Right forelimb (tissue), 1 donor: ENCODE results near the gene REM2.
"Not testable (repeated sequence)": the region's sequence is repeated elsewhere in the genome, so short reads cannot be mapped to it uniquely, and the experiment has no call there.

Source experiments
- DNase-seq: peaks from one replicate; pipeline ENCODE4 v3.0.0-alpha.2; 2018

REM2 gene

DNA sequence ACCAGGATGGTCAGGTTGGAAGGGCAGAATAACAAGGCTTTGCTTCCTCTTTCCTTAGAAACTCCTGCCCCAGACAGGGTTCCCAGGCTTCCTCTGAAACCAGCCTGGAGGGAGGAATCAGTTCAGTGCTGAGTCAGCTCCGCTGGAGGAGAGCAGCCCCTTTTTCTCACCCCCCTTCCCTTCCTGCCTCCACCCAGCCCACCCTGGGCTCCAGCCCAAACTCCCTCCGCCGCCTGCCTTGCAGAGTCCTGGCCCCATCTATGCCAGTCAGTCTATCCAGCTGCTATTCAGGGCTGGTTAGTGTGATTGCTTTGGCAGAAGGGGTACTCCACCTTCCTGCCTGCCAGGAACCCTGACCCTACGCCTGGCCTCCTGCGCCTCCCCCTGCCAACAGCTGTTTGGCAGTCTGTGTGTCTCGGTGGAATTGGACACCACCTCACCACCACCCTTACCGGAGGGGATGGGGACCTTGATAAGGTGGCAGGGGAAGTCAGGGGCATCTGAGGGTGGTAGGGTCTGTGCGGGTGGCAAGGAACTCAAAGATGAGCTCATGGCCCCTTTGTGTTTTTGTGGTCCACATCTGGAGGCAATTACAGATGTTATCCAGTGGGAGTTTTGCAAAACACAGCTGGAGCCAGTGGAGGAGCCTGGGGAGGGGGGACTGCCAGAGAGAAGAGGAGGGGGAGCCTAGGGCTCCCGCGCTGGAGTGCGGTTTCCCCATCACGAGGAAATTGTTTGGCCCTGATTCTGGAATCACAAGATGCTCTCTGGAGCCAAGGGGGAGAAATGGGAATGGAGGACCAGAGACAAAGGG is 34.5 kb upstream of the REM2 start:
- DNase-seq = peak; percentile 94

DNA sequence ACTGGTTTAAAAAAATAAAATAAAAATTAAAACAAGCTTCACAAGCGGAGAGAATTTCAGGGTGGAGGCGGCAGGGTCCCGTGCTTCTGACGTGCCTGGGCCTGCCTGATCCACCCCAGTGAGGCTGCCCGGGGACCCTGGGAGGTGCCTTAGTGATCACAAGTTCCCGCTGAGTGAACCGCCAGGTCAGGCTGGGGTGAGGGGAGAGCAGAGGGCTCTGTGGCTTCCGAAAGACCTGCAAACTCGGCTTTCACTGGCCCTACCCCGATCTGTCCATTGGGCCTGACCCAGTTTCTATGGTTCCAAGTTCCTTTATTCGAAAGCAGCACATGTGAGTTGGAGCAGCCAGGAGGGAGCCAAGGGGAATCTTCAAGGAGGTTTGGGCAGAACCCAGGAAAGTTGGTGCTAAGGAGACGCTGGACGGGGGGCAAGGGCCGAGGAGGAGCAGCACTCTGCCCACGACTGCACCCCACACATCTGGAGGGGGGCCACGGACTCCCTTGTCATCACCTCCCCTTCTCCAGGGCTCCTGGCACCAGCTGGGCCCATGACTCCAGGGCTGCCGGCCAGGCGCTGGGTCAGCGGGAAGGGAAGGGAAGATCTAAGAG is 33.7 kb upstream of the REM2 start:
- DNase-seq = peak; percentile 86

- DNase-seq = peak; percentile 93
Observed at GRCh38 chr14:22850944-22851764, 31.9 kb upstream of the REM2 start.

DNA sequence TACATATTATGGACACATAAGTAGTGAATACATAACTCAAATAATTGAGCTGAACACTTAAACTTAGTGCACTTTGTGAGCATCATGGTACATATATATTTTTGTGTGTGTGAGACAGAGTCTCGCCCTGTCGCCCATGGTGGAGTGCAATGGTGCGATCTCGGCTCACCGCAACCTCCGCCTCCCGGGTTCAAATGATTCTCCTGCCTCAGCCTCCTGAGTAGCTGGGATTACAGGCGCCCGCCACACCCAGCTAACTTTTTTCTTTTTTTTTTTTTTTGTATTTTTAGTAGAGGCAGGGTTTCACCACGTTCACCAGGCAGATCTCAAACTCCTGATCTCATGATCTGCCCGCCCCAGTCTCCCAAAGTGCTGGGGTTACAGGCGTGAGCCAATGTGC is 30.8 kb upstream of the REM2 start:
- not testable (repeated sequence) for DNase-seq

DNA sequence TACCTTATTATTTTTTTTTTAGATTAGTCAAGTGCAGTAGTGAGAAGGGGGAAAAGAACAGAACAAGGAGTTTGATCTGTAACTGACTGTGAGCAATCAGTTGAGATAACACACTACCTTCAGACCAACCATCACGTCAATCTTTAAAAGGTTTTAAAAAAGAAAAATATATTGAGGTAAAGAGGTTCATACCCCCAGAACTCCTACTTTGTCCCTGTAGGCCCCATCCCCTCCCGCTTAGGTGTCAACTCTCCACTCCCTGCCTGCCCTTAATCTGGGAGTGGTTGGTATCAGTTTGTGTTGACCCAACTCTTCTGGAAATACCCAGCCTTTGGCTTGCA is 30.5 kb upstream of the REM2 start:
- no peak for DNase-seq

- DNase-seq = peak; percentile 98
Observed at GRCh38 chr14:22852940-22853767, 29.9 kb upstream of the REM2 start.

DNA sequence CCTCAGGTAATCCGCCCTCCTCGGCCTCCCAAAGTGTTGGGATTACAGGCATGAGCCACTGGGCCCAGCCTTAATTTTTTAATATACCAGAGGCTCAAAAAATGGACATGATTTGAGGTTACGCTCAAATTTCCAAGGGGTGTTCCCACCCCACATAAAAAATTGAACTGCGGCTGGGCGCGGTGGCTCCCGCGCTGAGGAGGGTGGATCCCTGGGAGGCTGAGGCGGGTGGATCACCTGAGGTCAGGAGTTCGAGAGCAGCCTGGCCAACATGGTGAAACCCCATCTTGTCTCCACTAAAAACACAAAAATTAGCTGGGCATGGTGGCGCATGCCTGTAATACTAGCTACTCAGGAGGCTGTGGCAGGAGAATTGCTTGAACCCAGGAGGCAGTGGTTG is 28.7 kb upstream of the REM2 start:
- DNase-seq = not testable (repeated sequence)

DNA sequence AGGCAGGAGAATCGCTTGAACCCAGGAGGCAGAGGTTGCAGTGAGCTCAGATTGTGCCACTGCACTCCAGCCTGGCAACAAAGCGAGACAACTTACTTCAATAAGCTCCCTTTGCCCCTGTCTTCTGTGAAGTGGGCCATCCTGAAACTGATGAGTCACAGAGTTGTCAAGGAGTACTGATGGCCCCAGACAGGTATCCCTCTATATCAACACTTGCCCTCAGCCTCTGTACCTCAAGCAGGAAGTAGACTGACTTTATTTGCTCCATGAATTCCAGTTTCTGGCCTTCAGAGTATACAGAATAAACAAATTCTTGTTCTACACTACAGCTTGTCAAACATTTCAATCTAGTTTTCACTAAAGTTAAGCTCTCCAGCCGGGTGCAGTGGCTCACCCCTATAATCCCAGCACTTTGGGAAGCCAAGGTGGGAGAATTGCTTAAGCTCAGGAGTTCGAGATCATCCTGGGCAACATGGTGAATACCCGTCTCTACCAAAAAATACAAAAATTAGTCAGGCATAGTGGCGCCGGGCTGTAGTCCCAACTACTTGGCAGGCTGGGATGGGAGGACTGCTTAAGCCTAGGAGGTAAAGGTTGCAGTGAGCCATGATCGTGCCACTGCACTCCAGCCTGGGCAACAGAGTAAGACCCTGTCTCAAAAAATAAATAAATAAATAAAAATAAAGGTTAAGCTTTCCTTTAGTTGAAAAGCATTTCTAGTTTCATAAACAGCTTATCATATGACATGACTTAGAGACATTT is 27.9 kb upstream of the REM2 start:
- DNase-seq = no peak

DNA sequence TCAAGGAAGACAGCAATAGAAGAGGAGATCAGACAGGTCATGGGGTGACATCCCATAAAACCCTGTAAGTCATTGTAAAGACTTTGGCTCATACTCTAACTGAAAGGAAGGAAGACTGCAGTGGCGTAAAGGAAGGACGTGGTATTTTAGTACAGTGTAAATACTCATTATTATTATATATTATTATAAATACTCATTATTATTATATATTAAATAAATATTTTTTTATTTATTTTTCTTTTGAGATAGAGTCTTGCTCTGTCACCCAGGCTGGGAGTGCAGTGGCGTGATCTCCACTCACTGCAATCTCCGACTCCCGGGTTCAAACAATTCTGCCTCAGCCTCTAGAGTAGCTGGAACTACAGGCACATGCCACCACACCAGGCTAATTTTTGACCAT is 26.6 kb upstream of the REM2 start:
- DNase-seq = no peak

- not testable (repeated sequence) for DNase-seq
Observed at GRCh38 chr14:22860377-22860776, 22.6 kb upstream of the REM2 start.

DNA sequence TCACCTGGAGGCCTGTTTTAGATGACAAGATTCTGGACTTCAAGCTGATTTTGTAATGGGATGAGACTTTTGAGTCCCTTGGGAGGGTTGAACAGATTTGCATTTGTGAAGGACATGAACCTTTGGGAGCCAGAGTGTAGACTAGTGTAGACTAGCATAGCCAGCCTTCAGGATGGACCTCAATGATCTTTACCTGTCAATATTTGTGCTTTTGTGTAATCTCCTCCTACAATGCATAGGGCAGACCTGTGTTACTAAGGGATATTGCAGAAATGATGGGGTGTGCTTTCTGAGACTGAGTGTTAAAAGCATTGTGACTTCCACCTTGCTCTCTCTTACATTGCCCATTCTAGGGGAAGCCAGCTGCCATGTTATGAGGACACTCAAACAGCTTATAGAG is 21.4 kb upstream of the REM2 start:
- no peak for DNase-seq

DNA sequence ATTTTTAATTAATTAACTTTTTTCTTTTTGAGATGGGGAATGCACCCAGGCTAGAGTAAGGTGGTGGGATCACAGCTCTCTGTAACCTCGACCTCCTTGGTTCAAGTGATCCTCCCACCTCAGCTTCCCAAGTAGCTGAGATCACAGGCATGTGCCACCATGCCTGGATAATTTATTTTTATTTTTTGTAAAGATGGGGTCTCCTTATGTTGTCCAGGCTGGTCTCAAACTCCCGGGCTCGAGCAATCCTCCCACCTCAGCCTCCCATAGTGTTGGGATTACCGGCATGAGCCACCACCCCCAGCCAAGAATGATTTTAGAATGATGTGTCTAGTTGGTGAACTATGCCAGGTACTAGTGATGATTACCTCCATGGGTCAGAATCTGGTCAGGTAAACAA is 18.0 kb upstream of the REM2 start:
- DNase-seq = no peak

DNA sequence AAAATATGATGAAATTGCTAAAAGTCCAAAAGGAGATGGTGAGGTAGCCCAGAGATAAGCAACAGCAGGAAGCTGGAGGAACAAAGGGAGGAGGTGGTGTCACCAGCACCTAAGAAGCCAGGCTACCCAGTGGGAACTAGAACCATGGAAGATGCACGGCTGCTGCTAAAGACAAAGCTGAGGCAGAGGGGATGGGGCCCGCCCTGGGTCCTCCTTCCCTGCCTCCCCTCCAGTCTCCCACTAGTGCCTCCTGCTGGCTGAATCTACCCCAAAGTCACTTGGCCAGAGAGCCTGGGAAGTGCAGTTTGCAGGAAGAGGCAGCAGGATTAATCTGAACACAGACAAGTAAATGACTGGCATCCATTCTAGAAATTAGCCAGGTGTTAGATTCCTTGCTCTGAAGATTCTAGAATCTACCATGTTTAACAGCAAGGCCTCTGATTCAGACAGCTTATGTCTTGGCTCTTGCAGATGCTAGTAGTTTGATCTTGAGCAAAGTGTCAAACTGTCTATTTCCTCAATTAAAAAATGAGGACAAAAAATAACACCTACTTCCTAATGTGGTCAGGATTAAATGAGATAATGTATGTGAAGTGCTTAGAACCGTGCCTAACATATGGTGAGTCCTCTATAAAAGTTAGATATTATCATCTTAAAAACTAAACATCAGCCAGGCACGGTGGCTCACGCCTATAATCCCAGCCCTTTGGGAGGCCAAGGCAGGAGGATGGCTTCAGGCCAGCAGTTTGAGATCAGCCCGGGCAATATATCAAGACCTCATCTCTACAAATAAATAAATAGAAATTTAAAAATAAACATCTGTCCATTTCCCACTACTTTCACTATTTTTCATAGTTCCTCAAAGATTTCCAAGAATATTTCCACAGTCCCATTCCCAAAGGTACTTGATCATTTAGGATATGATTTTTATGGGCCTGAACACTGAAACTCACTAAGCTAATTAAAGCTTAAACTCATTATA is 17.3 kb upstream of the REM2 start:
- DNase-seq = no peak

DNA sequence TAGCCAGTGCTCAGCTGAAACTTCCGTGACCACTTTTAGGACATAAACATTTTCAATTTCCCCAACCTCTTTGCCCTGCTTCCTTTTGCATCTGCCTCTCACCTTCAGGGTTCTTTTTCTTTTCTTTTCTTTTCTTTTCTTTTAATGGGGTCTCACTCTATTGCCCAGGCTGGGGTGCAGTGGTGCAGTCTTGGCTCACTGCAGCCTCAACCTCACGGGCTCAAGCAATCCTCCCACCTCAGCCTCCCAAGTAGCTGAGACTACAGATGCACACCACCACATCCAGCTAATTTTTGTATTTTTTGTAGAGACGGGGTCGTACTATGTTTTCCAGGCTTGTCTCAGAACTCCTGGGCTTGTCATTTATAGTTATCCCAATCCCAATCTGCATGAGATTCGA is 16.1 kb upstream of the REM2 start:
- DNase-seq = no peak

- DNase-seq = no peak
Observed at GRCh38 chr14:22870811-22871223, 12.2 kb upstream of the REM2 start.

GRCh38 chr14:22871224-22872032 is 11.6 kb upstream of the REM2 start, which contains the start of gene LRP10:
LRP10 (plus strand) TSS chr14:22871740; CDS start chr14:22872304, 564 bp downstream.
- DNase-seq = peak; percentile 92

- DNase-seq = peak; percentile 86
Observed at GRCh38 chr14:22872033-22872832, 10.8 kb upstream of the REM2 start.

DNA sequence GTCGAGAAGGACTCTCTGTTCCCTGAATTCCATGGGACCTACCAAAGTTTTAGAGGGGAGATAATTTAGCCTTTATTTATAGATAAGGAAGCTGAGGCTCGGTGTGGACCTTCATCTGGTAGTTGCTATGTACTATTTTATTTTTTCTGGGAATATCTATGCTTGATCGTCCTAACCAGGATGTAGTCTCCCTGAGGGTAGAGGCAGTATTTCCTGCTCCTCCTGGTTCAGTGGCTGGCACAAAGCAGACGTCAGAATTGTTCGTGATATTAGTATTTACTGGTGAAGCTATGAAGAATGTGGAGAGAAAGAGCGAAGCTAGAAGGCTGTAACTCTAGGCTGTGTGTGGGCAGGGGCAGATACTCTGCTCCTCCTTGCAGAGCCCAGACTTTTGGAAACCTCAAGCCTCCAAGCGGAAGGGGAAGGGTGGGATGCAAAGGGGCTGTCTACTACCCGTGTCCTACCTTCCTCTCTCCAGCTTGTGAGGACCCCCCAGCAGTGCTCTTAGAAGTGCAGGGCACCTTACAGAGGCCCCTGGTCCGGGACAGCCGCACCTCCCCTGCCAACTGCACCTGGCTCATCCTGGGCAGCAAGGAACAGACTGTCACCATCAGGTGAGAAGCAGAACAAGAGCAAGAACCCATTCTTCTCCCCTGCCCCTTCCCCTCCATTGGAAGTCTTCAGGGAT is 10.0 kb upstream of the REM2 start:
- DNase-seq = no peak
